Retina (tissue), 1 donor: ENCODE results near the gene DOP1A.
A peak's percentile ranks its signal among the peaks of the same experiment; 100 is the strongest.
"Not testable (repeated sequence)": the region's sequence is repeated elsewhere in the genome, so short reads cannot be mapped to it uniquely, and the experiment has no call there.

Source experiments
- DNase-seq: peaks from one replicate; pipeline ENCODE4 v3.0.0-alpha.2; 2016

The DOP1A gene

GRCh38 chr6:83155794-83156193 is 88.3 kb downstream of the DOP1A start:
- DNase-seq = no peak

GRCh38 chr6:83160167-83160566 is 92.7 kb downstream of the DOP1A start:
- no peak for DNase-seq

GRCh38 chr6:83167726-83168278 is 100.3 kb downstream of the DOP1A start:
- DNase-seq = no peak

DNA sequence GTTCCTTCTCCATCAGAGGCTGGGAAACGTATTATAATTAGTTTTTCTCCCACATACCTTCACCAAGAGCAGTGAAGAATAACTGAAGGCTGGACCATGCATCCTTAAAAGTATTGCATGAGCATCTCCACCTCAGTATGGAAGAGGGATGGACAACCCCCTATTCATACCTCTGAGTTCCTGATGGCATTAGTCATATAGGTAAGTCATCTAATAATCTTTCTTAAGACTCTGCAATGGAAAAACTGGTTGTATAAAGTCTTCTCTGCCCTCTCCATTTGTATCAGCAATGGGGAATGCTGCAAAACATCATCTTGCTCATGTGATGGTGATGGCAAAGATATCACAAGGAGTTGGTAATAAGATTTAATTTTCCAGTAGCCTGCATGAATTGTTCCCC is 101.1 kb downstream of the DOP1A start:
- DNase-seq = no peak

GRCh38 chr6:83169106-83169505 is 101.6 kb downstream of the DOP1A start:
- no peak for DNase-seq

DNA sequence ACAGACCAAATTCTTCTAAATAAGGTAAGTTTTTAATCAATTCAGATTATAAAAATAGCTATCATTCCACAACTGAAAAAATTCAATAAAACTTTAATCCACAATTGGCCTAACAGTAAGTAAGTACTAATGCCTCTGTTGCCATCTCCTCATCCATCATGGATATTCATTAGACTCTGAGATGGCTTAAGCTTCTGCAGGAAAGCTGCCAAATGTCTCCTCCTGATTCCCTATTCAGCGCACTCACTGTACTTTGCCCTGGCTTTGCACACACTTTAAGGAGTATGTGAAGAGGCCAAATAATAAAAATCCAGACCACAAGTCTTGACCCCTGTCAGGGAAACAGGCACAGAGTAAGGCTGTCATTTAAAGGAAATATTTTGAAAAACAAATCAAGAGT is 102.0 kb downstream of the DOP1A start:
- DNase-seq = no peak

DNA sequence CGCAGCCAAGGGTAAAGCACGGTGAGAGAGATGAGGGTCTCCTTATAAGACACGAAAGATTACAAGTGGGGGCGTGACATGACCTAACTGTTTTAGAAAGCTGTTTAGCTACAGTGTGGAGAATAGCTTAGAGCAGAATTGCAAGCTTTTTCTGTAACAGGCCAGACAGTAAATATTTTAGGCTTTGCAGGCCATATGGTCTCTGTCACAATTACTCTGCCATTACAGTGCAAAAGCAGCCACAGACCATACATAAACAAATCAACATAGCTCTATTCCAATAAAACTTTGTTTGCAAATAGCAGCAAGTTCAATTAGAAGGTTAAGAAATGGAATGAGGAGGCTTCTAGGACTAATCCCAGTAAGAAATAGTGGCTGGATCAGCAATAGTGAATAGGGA is 108.8 kb downstream of the DOP1A start:
- DNase-seq = no peak

GRCh38 chr6:83180426-83180950 is 113.0 kb downstream of the DOP1A start:
- no peak for DNase-seq

- no peak for DNase-seq
These were observed 114.6 kb downstream of the DOP1A start for GRCh38 chr6:83182114-83182513.

GRCh38 chr6:83183082-83183828 is 115.8 kb downstream of the DOP1A start:
- DNase-seq = no peak

DNA sequence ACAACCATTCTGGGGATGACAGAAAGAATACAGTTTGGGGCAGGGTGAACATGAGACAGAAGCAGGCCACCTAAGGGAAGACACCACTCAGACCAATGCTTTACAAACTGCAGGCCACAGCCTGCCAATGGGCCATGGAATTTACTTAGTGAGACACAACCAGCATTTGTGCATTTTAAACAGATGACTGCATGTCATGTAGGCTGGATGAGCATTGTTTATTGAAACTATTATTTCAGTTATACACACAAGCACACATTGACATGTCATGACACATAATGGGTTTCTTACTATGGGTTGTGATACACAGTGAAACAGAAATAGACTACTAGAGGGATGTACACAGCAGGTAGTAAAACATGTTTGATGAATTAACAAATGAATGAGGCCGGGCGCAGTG is 117.6 kb downstream of the DOP1A start:
- no peak for DNase-seq

DNA sequence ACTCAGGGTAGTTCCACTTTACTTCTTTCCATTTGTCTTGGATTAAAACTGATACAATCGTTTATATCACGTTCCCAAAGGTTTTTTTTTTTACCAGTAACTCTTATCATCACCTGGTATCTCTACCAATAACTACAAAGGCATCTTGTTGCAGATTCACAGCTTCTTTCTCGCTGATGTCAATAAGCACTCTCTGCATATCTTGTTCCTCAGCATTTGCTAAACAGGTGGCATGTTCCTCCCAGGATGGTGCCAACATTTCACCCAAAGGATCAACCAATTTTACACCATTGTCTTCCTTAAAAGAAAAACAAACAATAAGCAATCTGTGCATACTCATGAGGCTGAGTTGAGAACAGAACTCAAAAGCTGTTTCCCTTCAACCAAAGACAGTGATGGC is 121.0 kb downstream of the DOP1A start:
- DNase-seq = no peak

DNA sequence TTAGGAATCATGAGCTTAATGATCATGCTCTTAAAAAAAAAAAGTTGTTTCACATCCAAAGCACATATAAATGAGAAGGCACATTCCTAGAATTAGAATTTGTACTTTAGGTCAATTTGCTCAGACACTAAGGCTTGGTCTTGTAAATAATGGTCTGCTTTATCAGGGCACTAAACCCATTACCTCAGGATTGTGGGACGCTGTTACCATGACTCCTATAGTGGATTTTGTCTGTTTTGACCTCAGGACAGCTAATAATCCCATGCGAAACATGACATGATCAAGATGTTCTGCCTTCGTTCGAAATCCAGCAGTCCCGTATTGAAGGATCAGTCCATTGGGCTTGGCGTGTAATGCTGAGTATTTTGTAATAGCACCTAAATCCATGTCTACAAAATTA is 123.2 kb downstream of the DOP1A start:
- DNase-seq = no peak

DNA sequence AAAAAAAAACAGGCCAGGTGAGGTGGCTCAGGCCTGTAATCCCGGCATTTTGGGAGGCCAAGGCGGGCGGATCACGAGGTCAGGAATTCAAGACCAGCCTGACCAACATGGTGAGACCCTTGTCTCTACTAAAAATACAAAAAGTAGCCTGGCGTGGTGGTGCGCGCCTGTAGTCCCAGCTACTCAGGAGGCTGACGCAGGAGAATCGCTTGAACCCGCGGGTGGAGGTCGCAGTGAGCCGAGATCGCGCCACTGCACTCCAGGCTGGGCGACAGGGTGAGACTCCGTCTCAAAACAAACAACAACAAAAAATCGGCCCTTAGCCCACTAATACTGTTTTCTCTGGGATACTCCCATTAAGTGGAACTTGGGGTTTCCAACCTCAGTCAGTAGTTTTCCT is 124.5 kb downstream of the DOP1A start:
- DNase-seq = not testable (repeated sequence)

- no peak for DNase-seq
These were observed 125.0 kb downstream of the DOP1A start for GRCh38 chr6:83192456-83192855.

DNA sequence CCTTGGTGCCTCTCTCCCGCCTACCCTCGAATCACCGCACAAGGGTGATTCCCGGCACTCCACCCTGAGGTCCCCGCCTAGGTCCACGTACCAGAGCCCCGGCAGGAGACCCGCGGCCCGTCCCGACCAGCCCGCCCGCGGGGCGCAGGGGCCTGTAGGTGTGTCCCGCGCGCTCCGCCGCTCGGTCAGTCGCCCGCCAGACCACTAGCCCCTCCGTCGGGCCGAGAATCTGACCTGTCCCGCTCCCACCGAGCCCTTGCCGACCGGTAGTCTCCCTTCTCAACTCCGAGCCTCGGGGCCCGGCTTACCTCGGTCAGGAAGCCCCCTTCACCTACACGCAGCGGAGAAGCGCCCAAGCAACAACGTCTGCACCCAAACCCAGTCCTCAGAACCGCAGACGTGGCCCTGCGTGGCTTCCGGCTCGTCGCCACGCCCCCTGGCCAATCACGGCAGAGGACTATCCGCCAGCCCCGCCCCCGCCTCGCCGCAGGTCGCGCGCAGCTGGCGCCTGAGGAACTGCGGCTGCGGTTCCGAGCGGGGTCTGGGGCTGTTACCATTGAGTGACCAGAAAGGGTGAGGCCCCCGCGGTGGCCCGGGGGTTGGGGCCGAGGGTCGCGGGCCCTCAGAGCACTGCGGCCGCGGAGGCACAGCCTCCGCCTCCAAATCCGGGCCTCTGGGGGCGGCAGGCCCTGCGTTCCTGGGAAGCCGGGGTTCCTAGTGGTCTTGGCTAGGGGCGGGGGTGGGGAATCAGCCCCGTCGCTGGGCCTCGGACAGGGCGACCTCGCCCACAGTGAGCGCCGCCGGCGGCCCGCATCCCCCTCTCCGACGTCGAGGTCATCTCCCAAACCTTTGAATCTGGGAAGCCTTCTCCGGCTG is 125.6 kb downstream of the DOP1A start, which contains the start of the genes PGM3 and RWDD2A:
Gene PGM3 (minus strand): TSS at position 395 of the 876 bp plus-strand sequence. CDS start 2,253 bp downstream, outside the sequence.
Gene RWDD2A (plus strand): TSS at position 487 of the 876 bp plus-strand sequence. CDS start 1,095 bp downstream, outside the sequence.
- peak; percentile 96 for DNase-seq

DNA sequence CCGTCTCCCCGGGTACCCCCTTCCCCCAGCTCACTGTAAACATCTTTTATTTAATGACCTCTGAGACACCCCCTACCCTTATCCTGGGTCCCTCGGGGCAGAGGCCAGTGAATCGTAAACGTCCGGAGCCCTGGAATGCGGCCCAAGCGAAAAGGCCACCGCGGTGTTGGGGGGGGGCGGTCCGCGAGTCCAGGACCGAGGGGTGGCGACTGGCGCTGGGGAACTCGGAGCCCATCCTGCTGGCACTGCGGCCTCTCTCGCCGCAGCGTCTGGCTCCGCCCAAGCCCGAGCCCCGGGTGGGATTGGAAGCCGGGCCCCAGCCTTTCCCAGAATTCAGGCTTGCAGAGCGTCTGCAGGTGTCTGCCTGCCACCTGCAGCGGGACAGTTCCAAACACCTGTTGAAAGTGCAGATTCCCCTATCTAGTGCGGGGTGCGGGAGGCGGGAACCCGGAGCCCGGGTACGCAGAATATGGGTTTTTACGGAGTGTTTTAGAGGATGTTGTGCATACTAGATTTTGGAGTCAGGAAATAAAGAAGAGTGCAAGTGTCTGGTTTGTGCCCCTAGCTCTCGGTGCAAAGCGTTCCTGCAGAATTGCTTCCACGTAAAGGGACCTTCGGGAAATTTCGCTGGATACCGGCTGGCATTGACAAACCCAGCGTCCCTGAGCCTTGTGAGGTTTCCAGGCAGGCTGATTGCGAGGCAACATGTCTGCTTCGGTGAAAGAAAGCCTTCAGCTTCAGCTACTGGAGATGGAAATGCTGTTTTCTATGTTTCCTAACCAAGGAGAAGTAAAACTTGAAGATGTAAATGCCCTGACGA is 126.5 kb downstream of the DOP1A start:
- peak; percentile 79 for DNase-seq

DNA sequence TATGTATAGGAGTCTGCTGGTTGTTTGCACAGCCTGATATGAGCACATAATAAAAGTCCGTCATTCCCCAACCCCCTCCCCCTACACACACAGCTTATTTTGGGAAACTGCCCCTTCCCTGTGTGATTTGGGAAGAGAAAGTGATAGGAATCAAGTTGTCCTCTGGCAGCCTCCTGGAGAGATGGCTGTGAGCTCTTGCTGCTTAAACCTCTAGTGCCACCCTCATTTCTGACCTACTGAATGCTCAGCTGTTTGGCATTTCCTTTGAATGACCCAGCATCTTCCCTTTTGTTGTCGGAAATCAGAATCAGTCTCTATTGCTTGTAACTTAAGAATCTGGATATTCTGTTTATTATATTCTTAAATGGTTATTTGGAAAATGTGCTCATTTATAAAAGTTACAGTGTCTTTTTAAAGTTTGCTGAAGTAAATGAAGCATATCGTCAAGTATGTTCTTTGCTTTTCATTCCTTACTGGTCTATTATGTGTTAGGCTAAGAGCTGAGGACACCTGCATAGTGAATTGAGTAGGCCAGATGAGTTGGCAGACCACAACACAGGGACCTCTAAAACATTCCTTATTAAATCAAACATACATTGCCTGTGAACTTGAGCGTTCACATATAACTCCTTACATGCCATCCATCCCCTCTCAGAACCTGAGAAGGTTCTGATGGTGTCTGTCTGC is 131.2 kb downstream of the DOP1A start:
- no peak for DNase-seq

DNA sequence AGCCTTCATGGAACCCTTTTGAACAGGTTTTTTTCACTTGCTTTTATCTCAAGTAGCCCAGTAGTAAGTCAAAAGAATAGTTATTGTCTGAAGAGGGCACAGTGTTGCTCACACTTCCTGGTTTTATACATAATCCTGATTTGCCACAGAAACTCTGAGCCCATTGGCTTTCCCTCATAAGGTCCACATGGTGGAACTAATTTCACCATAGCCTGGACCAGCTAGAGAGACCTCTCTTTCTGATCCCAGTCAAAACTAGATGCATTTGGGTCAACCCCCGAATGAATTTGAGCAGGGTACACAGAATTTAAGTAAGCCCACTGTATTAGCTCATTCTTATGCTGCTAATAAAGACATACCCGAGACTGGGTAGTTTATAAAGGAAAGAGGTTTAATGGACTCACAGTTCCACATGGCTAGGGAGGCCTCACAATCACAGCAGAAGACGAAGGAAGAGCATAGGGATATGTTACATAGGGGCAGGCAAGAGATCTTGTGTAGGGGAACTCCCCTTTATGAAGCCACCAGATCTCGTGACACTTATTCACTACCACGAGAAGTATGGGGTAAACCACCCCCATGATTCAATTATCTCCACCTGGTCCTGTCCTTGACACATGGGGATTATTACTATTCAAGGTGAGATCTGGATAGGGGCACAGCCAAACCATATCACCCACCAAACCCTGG is 131.8 kb downstream of the DOP1A start:
- no peak for DNase-seq

DNA sequence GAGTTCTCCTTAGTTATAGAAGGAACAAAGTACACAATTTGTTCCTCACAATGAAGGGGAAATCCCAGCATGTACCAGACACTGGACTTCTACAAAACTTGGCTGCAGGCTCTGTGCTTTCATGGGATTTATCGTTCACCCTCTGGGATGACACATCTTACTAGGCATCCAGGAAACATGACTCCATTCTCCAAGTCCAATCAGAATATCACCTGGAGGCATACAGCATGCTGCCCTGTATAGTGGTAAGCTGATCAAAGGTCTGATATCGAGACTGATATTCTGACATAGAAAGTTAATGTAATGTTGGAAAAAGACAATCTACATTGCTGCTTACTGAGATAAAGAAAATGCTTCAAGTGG is 132.4 kb downstream of the DOP1A start:
- DNase-seq = no peak

DNA sequence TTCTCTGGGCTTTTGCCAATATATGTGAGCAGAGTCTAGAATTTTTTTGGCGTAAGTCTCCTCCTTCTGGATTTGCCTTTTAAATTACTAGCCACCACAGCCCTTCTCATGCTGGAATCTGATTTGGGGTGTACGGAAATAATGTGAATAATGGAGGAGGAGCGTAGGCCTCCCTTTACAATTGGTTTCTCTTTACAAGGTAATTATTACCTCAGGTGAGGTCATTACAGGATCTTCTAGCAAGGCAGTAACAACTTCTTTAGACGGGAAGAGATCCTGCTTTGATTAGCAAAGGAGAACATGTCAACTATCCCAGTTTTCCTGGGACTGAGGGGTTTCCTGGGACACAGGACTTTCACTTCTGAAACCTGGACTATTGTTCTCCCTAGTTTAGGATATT is 134.6 kb downstream of the DOP1A start:
- no peak for DNase-seq
